Left lung (tissue), 10 donors: ENCODE results near the gene RAB20. TPM values are rescaled to one million over a fixed set of nuclear protein-coding genes. Genes with fewer than 3 reads are reported as not detected.
"Not testable (repeated sequence)": the region's sequence is repeated elsewhere in the genome, so short reads cannot be mapped to it uniquely, and the experiment has no call there.

Experiments used
- ATAC-seq: fragments of 200-7000 bp; cut with Tn5 transposase; one replicate; pipeline ENCODE4 v1.9.1; 2020; ENCODE audit warnings: moderate library complexity
- DNase-seq, 4 donors: peaks; one replicate each; pipeline ENCODE4 v3.0.0-alpha.2; 2013 to 2020
- H3K27ac ChIP-seq, 2 donors: fragments of 200-600 bp; sonication (generic) in 1 of 2; one replicate each; pipeline versions ENCODE4 v1.5.0 to v1.8.0; 2020 to 2021
- H3K27me3 ChIP-seq, 2 donors: fragments of 200-600 bp; sonication (generic) in 1 of 2; one replicate each; pipeline versions ENCODE4 v1.5.0 to v1.8.0; 2020 to 2021
- H3K36me3 ChIP-seq, 2 donors: fragments of 200-600 bp; sonication (generic) in 1 of 2; one replicate each; pipeline versions ENCODE4 v1.5.0 to v1.8.0; 2020 to 2021
- H3K4me1 ChIP-seq, 2 donors: fragments of 200-600 bp; one replicate each; pipeline ENCODE4 v1.8.0; 2021
- H3K4me3 ChIP-seq, 2 donors: fragments of 200-600 bp; sonication (generic) in 1 of 2; one replicate each; pipeline versions ENCODE4 v1.5.0 to v1.8.0; 2020 to 2021; ENCODE audit warnings: mild to moderate bottlenecking in 1 of 2
- H3K9me3 ChIP-seq, 2 donors: fragments of 200-600 bp; sonication (generic) in 1 of 2; one replicate each; pipeline versions ENCODE4 v1.5.0 to v1.8.0; 2020 to 2021
- CTCF ChIP-seq, 2 donors: fragments of 200-600 bp; sonication (generic) in 1 of 2; IDR thresholded peaks; one replicate each; pipeline versions ENCODE4 v1.5.0 to v1.8.0; 2021; ENCODE audit warnings: antibody characterized with exemption in 2 of 2
- intact Hi-C, 2 donors: fragments of 100-400 bp; cut with DNase I; formaldehyde crosslinking; loops; one replicate each; pipeline versions ENCODE4 v1.11.2 to v1.14.2; 2022
- polyA plus RNA-seq, 6 donors: library from polyadenylated mRNA; unstranded; fragments of 120-200 nt; gene quantifications; one replicate each; pipeline ENCODE4 v1.2.1, GENCODE V29; 2013; ENCODE audit not compliant: insufficient read length in 6 of 6
- total RNA-seq, 2 donors: library from RNA; stranded (reverse); fragmentation: NEBNext Ultra II Directional; extraction: Animal tissue kit (Norgen Biotek cat#: 25700); gene quantifications; one replicate each; pipeline ENCODE4 v1.2.1, GENCODE V29; 2021
- donor health status: DM: no; HTN: yes; CAD: no.
- donor health status: DM: no; HTN: no; CAD: no.

Gene RAB20
- total and polyA plus RNA-seq, 8 donors = 20.1 to 42.4 (median 21.3) TPM

- intact Hi-C loops = no loop called here
- ATAC-seq = no peak
- DNase-seq = no peak
- Histone ChIP-seq H3K9me3 (no peaks in the 10 kb centered on the region), H3K4me1 (no peaks in the 10 kb centered on the region), H3K4me3 (no peak overlapping the region), H3K27me3 (no peaks in the 10 kb centered on the region), H3K36me3 (peaks cover 5 to 88% of the 10 kb centered on the region in 2 donors), H3K27ac (no peak overlapping the region)
- TF ChIP-seq CTCF (IDR thresholded peaks at IDR 0.05) = no peak
Measured at GRCh38 chr13:110500341-110500740, 61.2 kb downstream of the RAB20 start.

- Histone ChIP-seq H3K4me3 (no peak overlapping the region), H3K27me3 (no peaks in the 10 kb centered on the region), H3K9me3 (no peaks in the 10 kb centered on the region), H3K27ac (no peak overlapping the region), H3K4me1 (no peaks in the 10 kb centered on the region), H3K36me3 (peaks cover 5 to 90% of the 10 kb centered on the region in 2 donors)
- intact Hi-C loops = no loop called here
- TF ChIP-seq CTCF (IDR thresholded peaks at IDR 0.05) = no peak
- ATAC-seq = no peak
- DNase-seq = no peak
Measured at GRCh38 chr13:110499621-110500281, 61.8 kb downstream of the RAB20 start.

GRCh38 chr13:110498765-110499164 lies 62.8 kb downstream of the RAB20 start:
- DNase-seq (peak in 1 of 4 donors; percentile 52), ATAC-seq (no peak)
- Histone ChIP-seq H3K36me3 (peaks cover 5 to 83% of the 10 kb centered on the region in 2 donors), H3K4me1 (no peaks in the 10 kb centered on the region), H3K27ac (no peak overlapping the region), H3K4me3 (no peak overlapping the region), H3K27me3 (no peaks in the 10 kb centered on the region), H3K9me3 (no peaks in the 10 kb centered on the region)
- intact Hi-C loops = no loop called here
- TF ChIP-seq CTCF (IDR thresholded peaks at IDR 0.05) = no peak

- Histone ChIP-seq H3K27ac (no peak overlapping the region), H3K9me3 (no peaks in the 10 kb centered on the region), H3K36me3 (peaks cover 1 to 83% of the 10 kb centered on the region in 2 donors), H3K27me3 (no peaks in the 10 kb centered on the region), H3K4me3 (no peak overlapping the region), H3K4me1 (no peaks in the 10 kb centered on the region)
- no peak for TF ChIP-seq CTCF (IDR thresholded peaks at IDR 0.05)
- intact Hi-C loops = no loop called here
- no peak for ATAC-seq
- DNase-seq = no peak
Measured at GRCh38 chr13:110498327-110498726, 63.2 kb downstream of the RAB20 start.

GRCh38 chr13:110497896-110498295 lies 63.6 kb downstream of the RAB20 start:
- DNase-seq, H3K27ac ChIP-seq, intact Hi-C loops, ATAC-seq, H3K4me1 ChIP-seq, H3K4me3 ChIP-seq, H3K9me3 ChIP-seq, H3K27me3 ChIP-seq: not testable (repeated sequence)
- H3K36me3 ChIP-seq = peaks cover 0 to 83% of the 10 kb centered on the region in 2 donors

- no peak for ATAC-seq
- no peaks in the 10 kb centered on the region for H3K4me1 ChIP-seq
- DNase-seq = no peak
- intact Hi-C loops = no loop called here
- no peak overlapping the region for H3K4me3 ChIP-seq
- H3K27ac ChIP-seq = no peak overlapping the region
- TF ChIP-seq CTCF (IDR thresholded peaks at IDR 0.05) = no peak
- no peaks in the 10 kb centered on the region for H3K9me3 ChIP-seq
- peaks cover 0 to 83% of the 10 kb centered on the region in 2 donors for H3K36me3 ChIP-seq
- H3K27me3 ChIP-seq = no peaks in the 10 kb centered on the region
Measured at GRCh38 chr13:110497003-110497402, 64.5 kb downstream of the RAB20 start.
